Smooth muscle cell (in vitro differentiated cells): ENCODE data around the gene PDE6A. TPM values are rescaled to one million over a fixed set of nuclear protein-coding genes. Genes with fewer than 3 reads are reported as not detected.

Experiments used
- DNase-seq: peaks from one replicate; lab custom pipeline; 2025; ENCODE audit not compliant: unreplicated experiment; lab: John Stamatoyannopoulos, UW
- H2AFZ ChIP-seq: fragments of 200-600 bp; sonication (generic); 2 replicates; pipeline ENCODE4 v1.6.0; 2016; ENCODE audit warnings: antibody characterized with exemption, low read depth, mild to moderate bottlenecking
- H3F3A ChIP-seq: fragments of 200-600 bp; sonication (generic); 2 replicates; pipeline ENCODE4 v1.6.0; 2017; ENCODE audit warnings: antibody characterized with exemption, low read depth
- H3K27ac ChIP-seq: fragments of 200-600 bp; sonication (generic); 2 replicates; pipeline ENCODE4 v1.5.1; 2016; ENCODE audit warnings: low read depth, mild to moderate bottlenecking
- H3K27me3 ChIP-seq: fragments of 200-600 bp; sonication (generic); 2 replicates; pipeline ENCODE4 v1.6.1; 2016; ENCODE audit warnings: low read depth, mild to moderate bottlenecking
- H3K36me3 ChIP-seq: fragments of 200-600 bp; sonication (generic); 2 replicates; pipeline ENCODE4 v1.5.1; 2016; ENCODE audit warnings: low read depth
- H3K4me1 ChIP-seq: fragments of 200-600 bp; sonication (generic); 2 replicates; pipeline ENCODE4 v1.5.1; 2016; ENCODE audit warnings: low read depth
- H3K4me2 ChIP-seq: fragments of 200-600 bp; sonication (generic); 2 replicates; pipeline ENCODE4 v1.6.0; 2016; ENCODE audit warnings: mild to moderate bottlenecking
- H3K4me3 ChIP-seq: fragments of 200-600 bp; sonication (generic); 2 replicates; pipeline ENCODE4 v1.5.1; 2016; ENCODE audit warnings: mild to moderate bottlenecking
- H3K79me2 ChIP-seq: fragments of 200-600 bp; sonication (generic); 2 replicates; pipeline ENCODE4 v1.6.0; 2016; ENCODE audit warnings: low read depth, mild to moderate bottlenecking
- H3K9ac ChIP-seq: fragments of 200-600 bp; sonication (generic); 2 replicates; pipeline ENCODE4 v1.6.0; 2016; ENCODE audit warnings: low read depth
- H3K9me3 ChIP-seq: fragments of 200-600 bp; sonication (generic); replicated peaks from 2 replicates; pipeline ENCODE4 v1.5.1; 2016; ENCODE audit warnings: low read depth
- H4K20me1 ChIP-seq: fragments of 200-600 bp; sonication (generic); 2 replicates; pipeline ENCODE4 v1.6.0; 2016; ENCODE audit warnings: low read depth
- WGBS: methylation state at CpG from one replicate; pipeline ENCODE4 v1.1.7; 2016; ENCODE audit warnings: low lambda C conversion rate; 5-methylcytosine and 5-hydroxymethylcytosine counted together
- polyA plus RNA-seq: library from polyadenylated mRNA; unstranded; fragments of >200 nt; fragmentation: Nextera tagmentation; extraction: Ambion mirVana; gene quantifications from 2 replicates; pipeline ENCODE4 v1.2.1, GENCODE V29; 2016
- total RNA-seq: library from RNA; depleted of rRNA; stranded (reverse); fragments of >200 nt; gene quantifications from 2 replicates; pipeline ENCODE4 v1.2.3, GENCODE V29; 2014
- TF ChIP-seq, protein P1 (sequence below): fragments of 200-600 bp; sonication (generic); IDR thresholded peaks from 2 replicates; pipeline ENCODE4 v1.5.1; 2017; ENCODE audit warnings: borderline replicate concordance, mild to moderate bottlenecking, antibody characterized with exemption; ENCODE audit not compliant: insufficient read depth, poor library complexity, severe bottlenecking

PDE6A gene
- total and polyA plus RNA-seq, 2 experiments from 2014 or later, result 0.05 TPM; not detected in 1

DNA sequence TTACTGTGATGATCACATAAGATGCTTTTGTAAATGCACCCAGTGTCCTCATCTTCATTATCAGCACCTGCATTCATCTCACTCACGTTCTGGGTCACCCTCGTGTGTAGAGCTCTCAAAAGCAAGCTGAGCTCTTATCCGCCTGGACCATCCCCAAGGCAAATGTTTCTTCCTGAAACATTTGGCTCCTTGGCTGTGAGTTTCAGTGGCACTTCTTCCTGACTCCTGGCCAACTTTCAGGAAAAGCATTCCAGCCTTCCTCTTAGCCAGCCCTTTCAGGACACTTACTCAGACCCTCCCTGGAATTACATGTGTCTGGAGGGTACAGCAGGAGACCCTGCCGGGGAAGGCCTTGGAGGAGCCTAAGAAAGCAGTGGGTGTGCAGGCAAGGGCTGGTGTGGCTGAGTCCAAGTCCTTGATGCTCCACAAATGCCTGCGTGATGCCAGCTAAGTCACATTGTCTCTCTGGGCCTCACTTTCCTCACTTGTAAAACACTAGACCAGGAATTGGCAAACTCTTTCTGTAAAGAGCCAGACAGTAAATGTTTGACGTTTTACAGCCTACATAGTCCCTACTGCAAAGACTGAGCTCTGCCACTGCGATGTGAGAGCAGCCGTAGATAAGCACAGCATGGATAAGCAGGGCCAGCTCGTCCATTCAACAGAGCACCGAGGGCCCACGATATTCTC, 72.1 kb downstream of the PDE6A start:
- Histone ChIP-seq H3K9me3 (no peaks in the 10 kb centered on the region), H3K4me3 (no peak overlapping the region), H3K36me3 (no peaks in the 10 kb centered on the region), H3K27me3 (no peaks in the 10 kb centered on the region), H2AFZ (peak overlapping the region; percentile 70), H3F3A (no peaks in the 10 kb centered on the region), H3K9ac (no peak overlapping the region), H3K27ac (no peak overlapping the region), H3K4me2 (no peak overlapping the region), H3K79me2 (no peaks in the 10 kb centered on the region), H4K20me1 (no peaks in the 10 kb centered on the region), H3K4me1 (no peaks in the 10 kb centered on the region)
- TF ChIP-seq, protein P1, sequence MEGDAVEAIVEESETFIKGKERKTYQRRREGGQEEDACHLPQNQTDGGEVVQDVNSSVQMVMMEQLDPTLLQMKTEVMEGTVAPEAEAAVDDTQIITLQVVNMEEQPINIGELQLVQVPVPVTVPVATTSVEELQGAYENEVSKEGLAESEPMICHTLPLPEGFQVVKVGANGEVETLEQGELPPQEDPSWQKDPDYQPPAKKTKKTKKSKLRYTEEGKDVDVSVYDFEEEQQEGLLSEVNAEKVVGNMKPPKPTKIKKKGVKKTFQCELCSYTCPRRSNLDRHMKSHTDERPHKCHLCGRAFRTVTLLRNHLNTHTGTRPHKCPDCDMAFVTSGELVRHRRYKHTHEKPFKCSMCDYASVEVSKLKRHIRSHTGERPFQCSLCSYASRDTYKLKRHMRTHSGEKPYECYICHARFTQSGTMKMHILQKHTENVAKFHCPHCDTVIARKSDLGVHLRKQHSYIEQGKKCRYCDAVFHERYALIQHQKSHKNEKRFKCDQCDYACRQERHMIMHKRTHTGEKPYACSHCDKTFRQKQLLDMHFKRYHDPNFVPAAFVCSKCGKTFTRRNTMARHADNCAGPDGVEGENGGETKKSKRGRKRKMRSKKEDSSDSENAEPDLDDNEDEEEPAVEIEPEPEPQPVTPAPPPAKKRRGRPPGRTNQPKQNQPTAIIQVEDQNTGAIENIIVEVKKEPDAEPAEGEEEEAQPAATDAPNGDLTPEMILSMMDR, result no peak
- no peak for DNase-seq
- WGBS, result 39% methylated on average over 11 of the region's 11 CpGs

DNA sequence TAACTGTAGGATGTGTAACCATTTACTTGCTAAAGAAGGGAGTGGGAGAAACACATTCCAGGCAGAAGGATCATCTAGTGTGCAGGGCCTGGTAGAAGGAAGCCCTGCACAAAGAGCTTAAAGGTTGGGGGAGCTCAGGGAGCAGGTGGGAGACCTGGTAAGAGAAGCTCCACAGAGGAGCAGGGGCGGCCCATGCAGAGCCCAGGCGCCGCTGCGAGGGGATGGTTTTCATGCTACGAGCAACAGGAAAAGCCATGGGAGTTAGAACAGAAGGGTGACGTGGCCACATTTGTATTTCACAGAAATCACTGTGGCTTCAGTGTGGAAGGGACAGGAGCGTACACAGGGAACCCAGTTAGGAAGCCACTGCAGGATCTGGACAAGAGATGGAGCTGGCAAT, 73.1 kb downstream of the PDE6A start:
- Histone ChIP-seq H3K27me3 (no peaks in the 10 kb centered on the region), H3F3A (no peaks in the 10 kb centered on the region), H3K4me1 (no peaks in the 10 kb centered on the region), H3K9me3 (no peaks in the 10 kb centered on the region), H3K36me3 (no peaks in the 10 kb centered on the region), H3K9ac (no peak overlapping the region), H3K4me3 (no peak overlapping the region), H2AFZ (no peak overlapping the region), H3K4me2 (no peak overlapping the region), H3K79me2 (no peaks in the 10 kb centered on the region), H3K27ac (no peak overlapping the region), H4K20me1 (no peaks in the 10 kb centered on the region)
- no peak for DNase-seq
- WGBS, result 82% methylated on average over 7 of the region's 7 CpGs
- TF ChIP-seq, protein P1, result no peak

DNA sequence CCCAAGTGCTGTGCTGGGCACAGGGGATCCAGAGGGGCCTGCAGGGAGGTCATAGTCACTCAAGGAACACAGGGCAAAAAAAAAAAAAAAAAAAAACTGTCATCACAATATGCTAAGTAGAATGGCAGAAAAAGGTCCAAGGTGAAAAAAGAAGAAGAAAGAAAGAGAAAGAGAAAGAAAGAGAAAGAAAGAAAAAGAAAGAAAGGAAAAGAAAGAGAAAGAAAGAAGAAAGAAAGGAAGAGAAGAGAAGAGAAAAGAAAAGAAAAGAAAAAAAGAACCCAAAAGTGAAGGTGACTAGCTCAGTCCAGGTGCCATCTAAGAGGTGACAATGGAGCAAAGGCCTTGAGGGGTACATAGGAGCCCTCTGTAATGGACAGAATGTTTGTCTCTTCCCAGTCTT, 73.9 kb downstream of the PDE6A start:
- TF ChIP-seq, protein P1, result no peak
- H3K27me3 ChIP-seq, result no peaks in the 10 kb centered on the region

DNA sequence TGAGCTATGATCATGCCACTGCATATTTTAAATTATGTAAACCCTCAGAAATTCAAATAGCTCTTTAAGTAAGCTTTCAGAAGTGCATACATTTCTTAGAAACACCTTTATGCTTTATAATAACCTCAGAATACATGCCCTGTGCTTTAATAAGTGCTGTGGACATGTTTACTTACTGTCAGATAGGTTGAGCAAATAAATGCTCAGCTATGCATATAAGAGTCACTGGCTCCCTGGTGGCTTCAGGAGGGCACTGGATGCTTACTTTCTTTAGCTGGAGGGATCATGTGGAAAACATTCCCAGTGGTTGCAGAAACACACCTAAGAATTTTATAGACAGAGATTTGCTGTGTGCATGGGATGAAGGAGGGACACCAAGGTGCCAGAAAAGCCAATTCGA, 74.4 kb downstream of the PDE6A start:
- 100% methylated on average over 1 of the region's 1 CpG for WGBS

More for the DNA sequence above, 73.9 kb downstream of the PDE6A start:
- H3K4me3 ChIP-seq, result no peak overlapping the region
- H2AFZ ChIP-seq, result no peak overlapping the region
- no peaks in the 10 kb centered on the region for H3K4me1 ChIP-seq
- no peaks in the 10 kb centered on the region for H4K20me1 ChIP-seq
- no peaks in the 10 kb centered on the region for H3K9me3 ChIP-seq
- no peaks in the 10 kb centered on the region for H3K79me2 ChIP-seq
- no peaks in the 10 kb centered on the region for H3F3A ChIP-seq
- H3K27ac ChIP-seq, result no peak overlapping the region
- no peak for DNase-seq
- no peak overlapping the region for H3K9ac ChIP-seq
- no peak overlapping the region for H3K4me2 ChIP-seq
- no peaks in the 10 kb centered on the region for H3K36me3 ChIP-seq

More for the DNA sequence above, 74.4 kb downstream of the PDE6A start:
- H3K4me3 ChIP-seq, result no peak overlapping the region
- H3K4me1 ChIP-seq, result no peaks in the 10 kb centered on the region
- no peak overlapping the region for H3K9ac ChIP-seq
- no peaks in the 10 kb centered on the region for H3K9me3 ChIP-seq
- no peaks in the 10 kb centered on the region for H3K36me3 ChIP-seq
- H3K4me2 ChIP-seq, result no peak overlapping the region
- DNase-seq, result no peak
- no peaks in the 10 kb centered on the region for H3K79me2 ChIP-seq
- H3F3A ChIP-seq, result no peaks in the 10 kb centered on the region
- no peaks in the 10 kb centered on the region for H4K20me1 ChIP-seq
- no peak overlapping the region for H2AFZ ChIP-seq
- H3K27ac ChIP-seq, result no peak overlapping the region
- no peaks in the 10 kb centered on the region for H3K27me3 ChIP-seq
- TF ChIP-seq, protein P1, result no peak
